Neural progenitor cell (in vitro differentiated cells): Measurements from ENCODE around the gene CREB3L4. TPM values are rescaled to one million over a fixed set of nuclear protein-coding genes. Genes with fewer than 3 reads are reported as not detected.

Source experiments
- DNase-seq: peaks from one replicate; pipeline ENCODE4 v3.0.0-alpha.2; 2016; ENCODE audit warnings: low spot score
- H2AFZ ChIP-seq: fragments of 200-600 bp; sonication (generic); replicated peaks from 2 replicates; pipeline ENCODE4 v1.6.1; 2016; ENCODE audit warnings: antibody characterized with exemption
- H3F3A ChIP-seq: fragments of 200-600 bp; sonication (generic); 2 replicates; pipeline ENCODE4 v1.6.1; 2016; ENCODE audit warnings: antibody characterized with exemption, low read depth
- H3K27ac ChIP-seq: fragments of 200-600 bp; sonication (generic); 2 replicates; pipeline ENCODE4 v1.5.1; 2016; ENCODE audit warnings: mild to moderate bottlenecking
- H3K27me3 ChIP-seq: fragments of 200-600 bp; sonication (generic); 2 replicates; pipeline ENCODE4 v1.6.1; 2016; ENCODE audit warnings: mild to moderate bottlenecking, moderate library complexity
- H3K36me3 ChIP-seq: fragments of 200-600 bp; sonication (generic); 2 replicates; pipeline ENCODE4 v1.5.1; 2016
- H3K4me1 ChIP-seq: fragments of 200-600 bp; sonication (generic); 2 replicates; pipeline ENCODE4 v1.6.1; 2016; ENCODE audit warnings: mixed run types
- H3K4me2 ChIP-seq: fragments of 200-600 bp; sonication (generic); 2 replicates; pipeline ENCODE4 v1.6.1; 2016
- H3K4me3 ChIP-seq: fragments of 200-600 bp; sonication (generic); 2 replicates; pipeline ENCODE4 v1.5.1; 2016
- H3K79me2 ChIP-seq: fragments of 200-600 bp; sonication (generic); 2 replicates; pipeline ENCODE4 v1.6.1; 2016; ENCODE audit warnings: low read depth
- H3K9ac ChIP-seq: fragments of 200-600 bp; sonication (generic); 2 replicates; pipeline ENCODE4 v1.6.1; 2016
- H3K9me3 ChIP-seq: fragments of 200-600 bp; sonication (generic); 2 replicates; pipeline ENCODE4 v1.5.1; 2016; ENCODE audit warnings: low read depth
- H4K20me1 ChIP-seq: fragments of 200-600 bp; sonication (generic); 2 replicates; pipeline ENCODE4 v1.6.1; 2016; ENCODE audit warnings: low read depth
- H3K27ac Mint-ChIP-seq: 3 replicates; pipeline ENCODE4 v1.8.0; 2021; ENCODE audit warnings: mixed read lengths
- H3K27me3 Mint-ChIP-seq: 2 replicates; pipeline ENCODE4 v1.8.0; 2022; ENCODE audit warnings: low read depth, mild to moderate bottlenecking, inconsistent platforms, moderate library complexity, mixed read lengths; ENCODE audit not compliant: insufficient read depth
- H3K36me3 Mint-ChIP-seq: 3 replicates; pipeline ENCODE4 v1.8.0; 2021; ENCODE audit warnings: mixed read lengths
- H3K4me1 Mint-ChIP-seq: 3 replicates; pipeline ENCODE4 v1.8.0; 2021; ENCODE audit warnings: mixed read lengths
- H3K4me3 Mint-ChIP-seq: 3 replicates; pipeline ENCODE4 v1.8.0; 2021; ENCODE audit warnings: mild to moderate bottlenecking, moderate library complexity, mixed read lengths
- H3K9me3 Mint-ChIP-seq: 3 replicates; pipeline ENCODE4 v1.8.0; 2020; ENCODE audit warnings: mixed read lengths
- EZH2 ChIP-seq: fragments of 200-600 bp; sonication (generic); IDR thresholded peaks from 2 replicates; pipeline ENCODE4 v1.6.1; 2017; ENCODE audit warnings: antibody characterized with exemption, mild to moderate bottlenecking, moderate library complexity
- EZH2phosphoT487 ChIP-seq: fragments of 200-600 bp; sonication (generic); IDR thresholded peaks from 2 replicates; pipeline ENCODE4 v1.6.1; 2017; ENCODE audit warnings: antibody characterized with exemption
- total RNA-seq: library from RNA; depleted of rRNA; stranded (reverse); fragments of >200 nt; gene quantifications from 2 replicates; pipeline ENCODE4 v1.2.3, GENCODE V29; 2015; ENCODE audit warnings: low replicate concordance
- TF ChIP-seq, protein P1 (sequence below): fragments of 200-600 bp; sonication (generic); IDR thresholded peaks from 2 replicates; pipeline ENCODE4 v1.5.1; 2017; ENCODE audit warnings: antibody characterized with exemption, mild to moderate bottlenecking

CREB3L4 gene
- total RNA-seq, 1 donor from 2014 or later = 33.8 TPM

DNA sequence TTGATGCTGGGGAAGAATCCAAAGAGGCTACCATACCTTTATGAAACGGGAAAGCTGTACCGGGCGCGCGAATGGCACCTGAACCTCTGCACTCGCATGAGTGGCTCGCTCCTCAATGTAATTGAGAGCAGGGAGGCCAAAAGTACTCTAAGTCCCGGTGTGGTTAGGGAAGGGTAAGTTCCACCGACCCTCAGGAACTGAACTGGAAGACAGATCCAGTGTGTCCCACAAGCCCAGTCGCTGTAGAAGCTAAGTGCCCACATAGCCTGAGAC lies 46.0 kb upstream of the CREB3L4 start:
- no peak for DNase-seq
- Histone ChIP-seq H4K20me1 (peaks cover 54% of the 10 kb centered on the region), H3K27ac (peak overlapping the region; percentile 97), H3K36me3 (no peaks in the 10 kb centered on the region), H3K9me3 (no peaks in the 10 kb centered on the region), H3K4me2 (peak overlapping the region; percentile 98), H3K79me2 (peaks cover 65% of the 10 kb centered on the region), H3F3A (peaks cover 27% of the 10 kb centered on the region), H3K9ac (peak overlapping the region; percentile 78), H3K4me1 (peaks cover 21% of the 10 kb centered on the region), H2AFZ (peak overlapping the region; percentile 21), H3K27me3 (no peaks in the 10 kb centered on the region), H3K4me3 (peak overlapping the region; percentile 99)
- Mint-ChIP-seq H3K4me1 (peaks cover 34% of the 10 kb centered on the region), H3K27ac (peak overlapping the region; percentile 2), H3K27me3 (peaks cover 7% of the 10 kb centered on the region), H3K9me3 (no peaks in the 10 kb centered on the region), H3K4me3 (peak overlapping the region; percentile 87), H3K36me3 (peaks cover 3% of the 10 kb centered on the region)
- TF ChIP-seq, protein P1, sequence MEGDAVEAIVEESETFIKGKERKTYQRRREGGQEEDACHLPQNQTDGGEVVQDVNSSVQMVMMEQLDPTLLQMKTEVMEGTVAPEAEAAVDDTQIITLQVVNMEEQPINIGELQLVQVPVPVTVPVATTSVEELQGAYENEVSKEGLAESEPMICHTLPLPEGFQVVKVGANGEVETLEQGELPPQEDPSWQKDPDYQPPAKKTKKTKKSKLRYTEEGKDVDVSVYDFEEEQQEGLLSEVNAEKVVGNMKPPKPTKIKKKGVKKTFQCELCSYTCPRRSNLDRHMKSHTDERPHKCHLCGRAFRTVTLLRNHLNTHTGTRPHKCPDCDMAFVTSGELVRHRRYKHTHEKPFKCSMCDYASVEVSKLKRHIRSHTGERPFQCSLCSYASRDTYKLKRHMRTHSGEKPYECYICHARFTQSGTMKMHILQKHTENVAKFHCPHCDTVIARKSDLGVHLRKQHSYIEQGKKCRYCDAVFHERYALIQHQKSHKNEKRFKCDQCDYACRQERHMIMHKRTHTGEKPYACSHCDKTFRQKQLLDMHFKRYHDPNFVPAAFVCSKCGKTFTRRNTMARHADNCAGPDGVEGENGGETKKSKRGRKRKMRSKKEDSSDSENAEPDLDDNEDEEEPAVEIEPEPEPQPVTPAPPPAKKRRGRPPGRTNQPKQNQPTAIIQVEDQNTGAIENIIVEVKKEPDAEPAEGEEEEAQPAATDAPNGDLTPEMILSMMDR = no peak
- no peak for TF ChIP-seq EZH2
- TF ChIP-seq EZH2phosphoT487 = no peak

DNA sequence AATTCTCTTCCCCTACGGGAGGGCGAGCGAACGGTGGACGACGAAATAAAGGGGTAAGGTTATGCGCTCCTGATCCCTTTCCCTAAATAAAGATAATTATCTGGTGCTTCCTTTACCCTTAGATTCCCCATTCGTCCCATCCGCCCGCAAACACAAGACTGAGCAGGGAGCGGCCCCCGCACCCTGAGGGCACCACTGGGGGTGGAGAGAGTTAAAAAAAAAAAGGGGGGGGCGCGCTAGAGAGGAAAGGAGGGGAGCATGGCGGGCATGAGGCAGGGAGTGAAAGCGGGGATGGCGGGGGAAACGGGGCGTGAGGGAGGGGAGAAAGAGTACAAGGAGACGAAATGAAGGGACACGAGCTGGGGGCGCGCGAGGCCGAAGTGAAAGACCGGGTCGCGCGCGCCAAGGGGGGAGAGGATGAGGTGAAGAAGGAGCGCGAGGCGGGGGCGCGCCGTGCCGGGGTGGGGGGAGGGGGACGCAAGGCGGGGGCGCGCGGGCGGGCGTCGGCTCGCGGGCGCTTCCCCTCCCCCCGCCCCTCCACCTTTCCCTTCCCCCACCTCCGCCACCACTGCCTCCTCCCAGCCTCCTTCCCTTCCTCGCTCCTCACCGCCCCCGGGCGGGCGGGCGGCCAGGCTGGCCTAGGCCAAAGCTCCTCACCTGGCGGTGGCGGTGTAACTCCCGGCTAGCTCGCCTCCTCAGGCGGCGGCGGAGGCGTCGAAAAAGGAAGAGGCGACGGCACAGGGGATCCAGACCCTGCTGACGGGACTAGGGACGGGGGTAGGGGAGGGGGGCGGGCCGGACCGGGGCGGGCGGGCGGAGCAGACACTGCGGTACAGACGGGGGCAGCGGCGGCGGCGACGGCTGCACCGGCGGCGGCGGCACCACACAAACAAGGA lies 45.4 kb upstream of the CREB3L4 start:
- Histone ChIP-seq H3K27ac (peak overlapping the region; percentile 97), H3K4me2 (peak overlapping the region; percentile 98), H3K36me3 (no peaks in the 10 kb centered on the region), H3K9ac (peak overlapping the region; percentile 78), H4K20me1 (peaks cover 48% of the 10 kb centered on the region), H2AFZ (peak overlapping the region; percentile 21), H3K9me3 (no peaks in the 10 kb centered on the region), H3F3A (peaks cover 27% of the 10 kb centered on the region), H3K4me1 (peaks cover 21% of the 10 kb centered on the region), H3K27me3 (no peaks in the 10 kb centered on the region), H3K4me3 (peak overlapping the region; percentile 99), H3K79me2 (peaks cover 59% of the 10 kb centered on the region)
- peak; percentile 92 for DNase-seq
- H3K36me3 Mint-ChIP-seq = peaks cover 3% of the 10 kb centered on the region
- no peaks in the 10 kb centered on the region for H3K9me3 Mint-ChIP-seq
- peaks cover 34% of the 10 kb centered on the region for H3K4me1 Mint-ChIP-seq
- H3K27me3 Mint-ChIP-seq = peaks cover 7% of the 10 kb centered on the region
- TF ChIP-seq, protein P1 = peak; percentile 44
- no peak for TF ChIP-seq EZH2
- peak overlapping the region; percentile 97 for H3K4me3 Mint-ChIP-seq
- peak overlapping the region; percentile 2 for H3K27ac Mint-ChIP-seq

DNA sequence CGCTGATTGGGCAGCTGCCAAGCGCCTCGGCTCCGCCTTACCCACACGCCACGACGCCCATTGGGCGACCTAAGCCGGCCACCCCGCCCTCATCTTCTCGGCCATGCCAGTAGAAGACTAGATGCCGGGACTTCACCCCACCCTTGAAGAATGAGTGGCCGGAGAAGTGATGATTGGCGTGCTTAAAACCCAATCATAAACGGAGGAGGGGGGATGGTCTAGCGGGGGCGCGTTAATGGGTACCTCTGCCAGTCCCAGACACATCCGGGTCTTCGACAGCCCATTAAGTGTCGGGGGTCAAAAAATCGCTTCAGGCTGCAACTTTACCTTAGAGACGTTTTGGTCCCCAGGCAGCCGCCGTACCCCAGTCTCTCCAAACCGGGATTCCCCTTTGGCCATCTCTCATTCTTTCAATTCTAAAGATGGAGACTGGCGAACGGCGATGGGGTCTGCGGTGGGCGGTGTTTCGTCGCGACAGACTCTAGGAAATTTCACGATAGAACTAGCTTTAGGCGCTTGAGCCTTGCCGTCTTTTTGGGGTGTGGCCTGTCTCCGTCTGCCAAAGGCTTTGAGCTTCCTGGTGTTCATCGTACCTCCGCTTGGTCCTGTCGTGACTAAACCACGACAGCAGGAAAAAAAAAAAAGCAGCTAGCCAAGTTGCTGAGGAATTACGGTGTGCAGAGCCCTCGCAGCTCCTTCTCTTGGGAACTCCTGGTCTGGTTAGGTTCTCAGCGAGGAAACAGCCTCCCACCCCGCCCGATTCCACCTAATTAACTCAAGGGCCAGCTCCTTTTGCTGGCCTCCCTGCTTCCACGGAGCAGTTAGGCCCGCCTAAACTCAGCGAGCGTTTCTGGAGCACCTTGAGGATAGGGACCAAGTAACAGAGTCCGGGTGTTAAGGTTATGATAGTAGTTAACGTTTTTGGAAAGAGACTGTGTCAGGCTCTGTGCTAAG lies 44.5 kb upstream of the CREB3L4 start, which contains the start of gene GATAD2B:
Gene GATAD2B (minus strand): TSS at position 1 of the 954 bp plus-strand sequence. CDS start 94,625 bp downstream, outside the sequence.
- H3K4me1 Mint-ChIP-seq = peaks cover 32% of the 10 kb centered on the region

More for the DNA sequence above, 44.5 kb upstream of the CREB3L4 start, which contains the start of gene GATAD2B:
- Histone ChIP-seq H3K4me1 (peaks cover 21% of the 10 kb centered on the region), H3K27me3 (no peaks in the 10 kb centered on the region), H2AFZ (peak within 1 kb of the TSS; percentile 48), H3K4me2 (peak within 1 kb of the TSS; percentile 98), H3K9ac (peak within 1 kb of the TSS; percentile 78), H3F3A (peaks cover 32% of the 10 kb centered on the region), H3K9me3 (no peaks in the 10 kb centered on the region), H3K36me3 (no peaks in the 10 kb centered on the region), H3K4me3 (peak within 1 kb of the TSS; percentile 99), H3K27ac (peak within 1 kb of the TSS; percentile 97), H4K20me1 (peaks cover 39% of the 10 kb centered on the region), H3K79me2 (peaks cover 50% of the 10 kb centered on the region)
- TF ChIP-seq EZH2phosphoT487 = no peak
- TF ChIP-seq EZH2 = no peak
- peak within 1 kb of the TSS; percentile 97 for H3K4me3 Mint-ChIP-seq
- H3K36me3 Mint-ChIP-seq = no peaks in the 10 kb centered on the region
- H3K27me3 Mint-ChIP-seq = peaks cover 7% of the 10 kb centered on the region
- no peaks in the 10 kb centered on the region for H3K9me3 Mint-ChIP-seq
- peak within 1 kb of the TSS; percentile 98 for H3K27ac Mint-ChIP-seq
- DNase-seq = peak; percentile 100
